Right renal cortex interstitium (tissue), 3 donors: ENCODE results near the gene FCER2. TPM values are rescaled to one million over a fixed set of nuclear protein-coding genes. Genes with fewer than 3 reads are reported as not detected.
A peak's percentile ranks its signal among the peaks of the same experiment; 100 is the strongest.
"Not testable (repeated sequence)": the region's sequence is repeated elsewhere in the genome, so short reads cannot be mapped to it uniquely, and the experiment has no call there.

Source experiments
- DNase-seq, 3 donors: peaks; one replicate each; pipeline ENCODE4 v3.0.0-alpha.2; 2013; ENCODE audit warnings: low read depth in 3 of 3, low spot score in 2 of 3
- polyA plus RNA-seq, 3 donors: library from polyadenylated mRNA; unstranded; fragments of 120-200 nt; gene quantifications; one replicate each; pipeline ENCODE4 v1.2.1, GENCODE V29; 2013; ENCODE audit not compliant: insufficient read length in 3 of 3

Gene FCER2
- polyA plus RNA-seq, 3 donors = 0.22 TPM; not detected in 2

- DNase-seq = no peak
Measured at GRCh38 chr19:7654401-7654800, 47.5 kb downstream of the FCER2 start.

GRCh38 chr19:7652061-7652641, 49.8 kb downstream of the FCER2 start:
- peak; percentile 60 to 78 (median 75) for DNase-seq

- DNase-seq = no peak
Measured at GRCh38 chr19:7650148-7650547, 51.8 kb downstream of the FCER2 start.

- DNase-seq = no peak
Measured at GRCh38 chr19:7648265-7649014, 53.5 kb downstream of the FCER2 start.

- DNase-seq = no peak
Measured at GRCh38 chr19:7647156-7647555, 54.8 kb downstream of the FCER2 start.

GRCh38 chr19:7646426-7646700, 55.6 kb downstream of the FCER2 start:
- DNase-seq = no peak

GRCh38 chr19:7645656-7646425, 56.1 kb downstream of the FCER2 start:
- no peak for DNase-seq

- DNase-seq = no peak
Measured at GRCh38 chr19:7645163-7645562, 56.8 kb downstream of the FCER2 start.

GRCh38 chr19:7644550-7644877, 57.4 kb downstream of the FCER2 start:
- no peak for DNase-seq

- DNase-seq = not testable (repeated sequence)
Measured at GRCh38 chr19:7643629-7644549, 58.0 kb downstream of the FCER2 start.

GRCh38 chr19:7643031-7643415, 58.9 kb downstream of the FCER2 start:
- DNase-seq = no peak

GRCh38 chr19:7642295-7643030, 59.5 kb downstream of the FCER2 start:
- no peak for DNase-seq

GRCh38 chr19:7641290-7642276, 60.3 kb downstream of the FCER2 start:
- no peak for DNase-seq

GRCh38 chr19:7640803-7641202, 61.1 kb downstream of the FCER2 start:
- DNase-seq = no peak

GRCh38 chr19:7639863-7640348, 62.0 kb downstream of the FCER2 start:
- DNase-seq = no peak

- DNase-seq = no peak
Measured at GRCh38 chr19:7638802-7639465, 63.0 kb downstream of the FCER2 start.
